ENCODE results near the gene SLC37A3.

SLC37A3 gene

DNA sequence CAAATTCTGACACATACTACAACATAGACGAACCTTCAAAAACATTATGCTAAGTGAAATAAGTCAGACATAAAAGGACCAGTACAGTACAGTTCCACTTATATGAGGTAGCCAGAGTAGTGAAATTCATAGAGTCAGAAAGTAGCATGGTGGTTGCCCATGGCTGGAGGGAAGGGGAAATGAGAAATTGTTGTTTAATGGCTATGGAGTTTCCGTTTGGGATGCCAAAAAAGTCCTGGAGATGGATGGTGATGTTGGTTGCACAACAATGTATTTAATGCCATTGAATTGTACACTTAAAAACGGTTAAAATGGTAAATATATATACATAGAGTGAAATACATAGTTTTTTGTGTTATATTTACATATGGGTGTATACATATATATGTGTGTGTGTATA, 2.1 kb upstream of the SLC37A3 start:
- DNase-seq: no peak

DNA sequence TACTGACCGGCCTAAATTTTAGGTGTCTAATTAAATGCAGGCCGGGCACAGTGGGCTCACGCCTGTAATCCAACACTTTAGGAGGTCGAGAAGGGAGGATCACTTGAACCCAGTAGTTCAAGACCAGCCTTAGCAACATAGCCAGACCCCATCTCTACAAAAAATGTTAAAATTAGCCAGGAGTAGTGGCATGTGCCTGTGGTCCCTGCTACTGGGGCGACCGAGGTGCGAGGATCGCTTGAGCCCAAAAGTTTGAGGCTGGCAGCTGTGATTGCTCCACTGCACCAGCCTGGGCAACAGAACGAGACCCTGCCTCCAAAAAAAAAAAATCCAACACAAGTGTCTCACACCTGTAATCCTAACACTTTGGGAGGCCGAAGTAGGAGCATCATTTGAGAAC, 491 bp upstream of the SLC37A3 start:
- no peak for DNase-seq

DNA sequence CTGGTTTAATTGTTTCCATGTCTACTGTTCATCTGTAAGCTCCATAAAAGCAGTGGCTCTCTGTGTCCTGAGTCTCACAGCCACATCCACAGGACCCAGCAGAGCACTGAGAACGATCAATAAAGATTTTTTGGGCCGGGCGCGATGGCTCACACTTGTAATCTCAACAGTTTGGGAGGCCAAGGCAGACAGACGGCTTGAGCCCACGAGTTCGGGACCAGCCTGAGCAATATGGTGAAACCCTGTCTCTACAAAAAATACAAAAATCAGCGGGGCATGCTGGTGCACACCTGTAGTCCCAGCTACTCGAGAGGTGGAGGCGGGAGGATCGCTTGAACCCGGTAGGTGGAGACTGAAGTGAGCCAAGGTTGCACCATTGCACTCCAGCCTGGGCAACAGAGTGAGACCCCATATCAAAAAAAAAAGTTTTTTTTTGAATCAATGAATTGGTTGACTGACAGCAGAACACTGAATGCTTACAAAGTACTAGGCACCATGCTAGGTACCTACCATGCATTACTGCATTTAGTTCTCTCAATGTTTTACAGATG, 4.5 kb downstream of the SLC37A3 start:
- DNase-seq: no peak

GRCh38 chr7:140391634-140392033, 6.7 kb downstream of the SLC37A3 start:
- no peak for DNase-seq

GRCh38 chr7:140390466-140391190, 7.7 kb downstream of the SLC37A3 start:
- peak; percentile 62 to 70 for DNase-seq

DNA sequence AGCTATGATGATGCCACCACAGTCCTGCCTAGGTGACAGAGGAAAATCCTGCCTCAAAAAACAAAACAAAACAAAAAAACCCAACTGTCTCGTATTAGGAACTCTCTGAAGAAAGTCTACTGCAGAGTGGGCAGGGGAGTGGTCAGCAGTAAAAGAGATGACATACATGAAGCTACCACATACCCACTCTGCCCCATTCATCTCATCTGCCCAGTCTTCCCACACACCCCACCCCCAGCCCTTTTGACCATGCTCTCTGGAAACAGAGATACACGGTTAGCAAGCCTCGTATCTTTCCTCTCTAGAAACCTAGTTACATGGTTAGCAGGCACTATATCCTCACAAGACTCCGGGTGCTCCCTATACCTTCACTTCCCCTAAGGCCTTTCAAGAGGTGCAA, 8.3 kb downstream of the SLC37A3 start:
- DNase-seq: no peak

GRCh38 chr7:140389445-140389844, 8.9 kb downstream of the SLC37A3 start:
- DNase-seq: no peak

GRCh38 chr7:140384894-140385545, 13.3 kb downstream of the SLC37A3 start:
- no peak for DNase-seq

- DNase-seq: no peak
Measured at GRCh38 chr7:140383954-140384713, 14.2 kb downstream of the SLC37A3 start.

GRCh38 chr7:140375892-140376730, 22.2 kb downstream of the SLC37A3 start:
- no peak for DNase-seq

GRCh38 chr7:140375323-140375722, 23.0 kb downstream of the SLC37A3 start:
- no peak for DNase-seq

GRCh38 chr7:140369294-140369693, 29.0 kb downstream of the SLC37A3 start:
- DNase-seq: no peak

- DNase-seq: no peak
Measured at GRCh38 chr7:140367528-140367927, 30.8 kb downstream of the SLC37A3 start.

- no peak for DNase-seq
Measured at GRCh38 chr7:140364819-140365218, 33.5 kb downstream of the SLC37A3 start.

- no peak for DNase-seq
Measured at GRCh38 chr7:140360697-140361229, 37.6 kb downstream of the SLC37A3 start.

GRCh38 chr7:140358412-140359051, 39.8 kb downstream of the SLC37A3 start:
- no peak for DNase-seq

GRCh38 chr7:140358024-140358411, 40.3 kb downstream of the SLC37A3 start:
- DNase-seq: no peak

DNA sequence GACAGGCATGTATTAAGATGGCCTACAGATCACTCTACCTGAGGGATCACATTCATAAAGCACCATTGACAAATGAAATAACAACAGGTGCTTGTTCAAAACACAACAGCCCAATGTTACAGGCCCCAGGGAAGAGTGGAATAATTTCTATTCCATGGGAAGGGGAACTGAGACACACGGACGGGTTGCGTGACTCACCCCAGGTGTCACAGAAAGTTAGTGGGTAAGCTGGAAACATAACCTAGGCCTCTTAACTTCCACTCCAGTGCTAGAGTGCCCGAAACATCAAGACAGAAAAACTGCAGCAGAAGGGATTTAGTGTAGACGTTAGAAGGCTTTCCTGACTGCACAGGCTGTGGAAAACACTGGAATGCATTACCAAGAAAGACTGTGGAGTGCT, 48.3 kb downstream of the SLC37A3 start:
- no peak for DNase-seq

DNA sequence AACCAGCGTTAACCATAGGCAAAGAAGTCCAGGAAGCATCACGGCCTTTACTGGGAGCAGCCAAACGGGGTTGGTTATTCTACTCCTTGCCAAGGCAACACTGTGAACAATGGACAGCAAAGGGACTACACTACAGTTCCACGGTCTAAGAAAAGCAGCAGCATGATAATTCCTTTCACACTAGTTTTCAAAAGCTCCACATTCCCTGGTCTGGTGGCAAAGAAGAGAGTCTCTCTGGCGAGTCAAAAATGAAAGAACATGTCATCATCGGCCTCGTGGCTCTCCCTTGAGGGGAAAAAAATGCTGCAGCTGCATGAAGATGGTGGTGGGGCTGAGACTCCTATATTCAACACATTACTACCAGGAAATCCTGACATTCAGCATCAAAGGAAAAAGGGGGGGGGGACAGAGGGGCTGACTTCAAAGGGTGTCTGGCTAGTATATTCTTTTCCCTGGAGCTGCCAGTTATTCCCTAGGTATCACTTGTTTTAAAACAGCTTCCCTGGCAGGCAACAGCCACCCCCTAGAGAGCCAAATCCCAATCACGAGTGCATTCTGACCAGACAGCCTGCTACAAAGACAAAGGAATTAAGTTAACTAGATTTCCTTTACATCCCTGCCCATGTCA, 49.1 kb downstream of the SLC37A3 start:
- DNase-seq: no peak

DNA sequence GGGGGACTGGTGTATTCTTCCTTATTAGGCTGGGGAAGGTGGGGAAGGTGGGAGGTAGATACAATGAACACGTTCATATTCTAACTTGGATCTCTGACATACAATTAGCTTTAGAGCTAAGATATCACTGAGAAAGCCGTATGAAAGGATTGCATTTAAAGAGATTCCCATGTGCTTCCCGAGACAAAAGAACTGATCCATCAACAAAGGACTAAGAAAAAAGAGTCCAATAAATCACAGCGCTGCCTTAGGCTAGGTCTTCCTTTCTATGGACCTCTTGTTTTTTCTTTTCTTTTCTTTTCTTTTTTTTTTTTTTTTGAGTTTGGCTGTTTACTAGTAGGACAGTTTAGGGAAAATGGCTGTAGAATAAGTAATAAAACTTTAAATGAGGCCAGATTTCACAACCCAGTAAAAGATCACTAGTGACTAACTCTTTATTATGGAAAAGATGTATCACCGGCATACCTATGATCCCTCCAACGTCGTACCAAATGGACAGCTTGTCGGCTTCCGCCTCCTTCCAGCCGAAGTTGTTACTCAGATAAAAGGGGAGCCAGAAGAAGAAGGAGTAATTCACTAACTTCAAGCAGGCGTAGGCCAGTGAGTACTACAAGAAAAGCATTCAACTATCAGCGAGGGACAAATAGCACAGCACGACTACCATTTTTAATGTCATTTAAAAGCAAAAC, 50.0 kb downstream of the SLC37A3 start:
- DNase-seq: no peak

GRCh38 chr7:140347218-140347617, 51.1 kb downstream of the SLC37A3 start:
- no peak for DNase-seq

All from AML-193 (cell line).